Mucosa of stomach (tissue), 1 donor: ENCODE results near the gene LMO2.

Experiments used
- H3K27me3 ChIP-seq: one replicate; pipeline ENCODE4 v1.7.0; 2013; ENCODE audit warnings: mild to moderate bottlenecking, low read length; ENCODE audit not compliant: control insufficient read depth, insufficient read depth
- H3K36me3 ChIP-seq: one replicate; pipeline ENCODE4 v1.7.0; 2013; ENCODE audit warnings: low read length; ENCODE audit not compliant: control insufficient read depth, insufficient read depth
- H3K4me1 ChIP-seq: one replicate; pipeline ENCODE4 v1.7.0; 2013; ENCODE audit warnings: mild to moderate bottlenecking, low read length; ENCODE audit not compliant: control insufficient read depth, insufficient read depth
- H3K4me3 ChIP-seq: one replicate; pipeline ENCODE4 v1.7.0; 2013; ENCODE audit warnings: low read length
- H3K9ac ChIP-seq: one replicate; pipeline ENCODE4 v1.7.0; 2013; ENCODE audit warnings: mild to moderate bottlenecking, low read length, moderate library complexity
- H3K9me3 ChIP-seq: one replicate; pipeline ENCODE4 v1.7.0; 2013; ENCODE audit warnings: mild to moderate bottlenecking, low read length, moderate library complexity; ENCODE audit not compliant: control insufficient read depth
- donor health status: Pancreatic carcinoma.

Gene LMO2

DNA sequence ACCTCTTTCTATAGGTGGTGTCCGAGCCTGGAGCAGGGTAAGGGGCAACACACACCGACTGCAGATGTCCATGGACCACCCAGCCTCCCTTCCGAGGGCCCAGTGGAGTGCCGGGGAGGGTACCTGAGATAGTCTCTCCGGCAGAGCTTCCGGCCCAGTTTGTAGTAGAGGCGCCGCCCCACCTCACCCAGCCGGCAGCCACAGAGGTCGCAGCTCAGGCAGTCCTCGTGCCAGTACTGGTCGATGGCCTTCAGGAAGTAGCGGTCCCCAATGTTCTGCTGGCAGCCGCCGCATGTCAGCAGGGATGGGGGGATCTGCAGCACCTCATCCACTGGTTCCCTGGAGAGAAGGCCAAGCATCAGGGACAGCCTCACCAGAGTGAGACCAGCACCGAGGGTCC lies 27.4 kb downstream of the LMO2 start:
- peaks cover 3% of the 10 kb centered on the region for H3K4me1 ChIP-seq
- H3K27me3 ChIP-seq, result peaks cover 18% of the 10 kb centered on the region
- H3K9ac ChIP-seq, result no peak overlapping the region
- H3K36me3 ChIP-seq, result no peaks in the 10 kb centered on the region
- no peaks in the 10 kb centered on the region for H3K9me3 ChIP-seq
- no peak overlapping the region for H3K4me3 ChIP-seq

DNA sequence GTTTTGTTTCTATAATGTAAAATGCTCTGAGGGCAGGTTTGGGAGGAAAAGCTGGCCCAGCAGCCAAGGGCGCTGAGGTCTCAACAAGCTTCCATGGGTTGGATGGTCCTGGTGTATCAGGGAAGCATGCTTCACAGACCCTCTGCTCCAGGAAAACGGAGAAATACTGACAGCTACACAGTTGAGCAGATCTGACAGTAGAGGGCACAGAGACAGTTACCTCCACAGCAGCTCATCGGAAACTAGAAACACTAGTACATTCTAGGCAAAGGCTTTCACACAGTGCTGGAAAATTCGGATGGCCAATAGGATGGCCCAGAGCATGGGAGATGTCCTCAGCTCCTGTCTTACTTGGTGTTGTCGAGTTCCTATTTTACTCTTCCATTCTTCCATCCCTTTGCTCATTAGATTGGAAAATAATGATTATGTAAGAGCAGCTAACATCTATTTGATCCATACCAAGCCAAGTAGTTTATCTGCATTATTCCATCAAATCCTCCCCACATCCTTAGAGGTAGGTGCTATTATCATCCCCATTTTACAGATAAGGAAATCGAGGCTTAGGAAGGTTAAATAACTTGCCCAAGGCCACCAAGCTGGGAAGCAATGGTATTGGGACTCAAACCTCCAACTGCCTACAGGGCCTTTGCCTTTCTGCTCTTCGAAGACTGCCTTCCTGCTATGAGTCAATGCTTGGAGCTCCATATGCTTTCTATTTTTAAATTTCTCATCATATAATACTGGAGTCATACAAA lies 28.3 kb downstream of the LMO2 start:
- Histone ChIP-seq H3K9me3 (no peaks in the 10 kb centered on the region), H3K4me3 (no peak overlapping the region), H3K4me1 (no peaks in the 10 kb centered on the region), H3K27me3 (peaks cover 13% of the 10 kb centered on the region), H3K36me3 (no peaks in the 10 kb centered on the region), H3K9ac (no peak overlapping the region)

DNA sequence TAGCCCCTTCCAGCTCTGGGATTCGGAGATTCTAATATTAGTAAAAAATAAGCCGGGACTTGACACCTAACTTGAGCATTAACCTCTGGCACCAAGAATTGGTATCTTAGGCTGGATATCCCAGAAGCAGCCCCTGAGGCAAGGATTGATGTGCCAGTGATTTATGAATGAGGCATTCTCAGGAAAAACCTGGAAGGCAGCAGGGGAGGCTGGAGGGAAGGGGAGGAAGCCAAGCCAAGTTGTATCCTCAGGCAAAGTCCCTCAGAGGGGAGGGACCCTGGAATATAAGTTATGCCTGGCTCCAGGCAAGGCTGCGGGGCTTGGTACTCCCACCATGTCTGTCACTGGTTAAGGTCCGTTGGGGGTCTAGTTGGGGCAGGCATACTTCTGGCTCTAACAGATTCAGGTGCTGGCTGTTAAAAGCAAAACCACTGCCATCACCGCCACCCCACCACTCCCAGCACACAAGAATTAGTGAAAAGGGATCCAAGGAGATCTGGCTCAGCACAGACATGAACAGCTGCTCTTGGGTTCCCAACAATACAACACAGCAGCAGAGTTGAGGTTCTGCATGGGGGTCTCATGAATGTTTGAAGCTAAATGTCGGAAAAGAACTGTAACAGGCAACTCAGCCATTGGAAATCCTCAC lies 29.8 kb downstream of the LMO2 start:
- Histone ChIP-seq H3K9me3 (no peaks in the 10 kb centered on the region), H3K4me3 (no peak overlapping the region), H3K27me3 (peaks cover 6% of the 10 kb centered on the region), H3K36me3 (no peaks in the 10 kb centered on the region), H3K9ac (no peak overlapping the region), H3K4me1 (no peaks in the 10 kb centered on the region)

DNA sequence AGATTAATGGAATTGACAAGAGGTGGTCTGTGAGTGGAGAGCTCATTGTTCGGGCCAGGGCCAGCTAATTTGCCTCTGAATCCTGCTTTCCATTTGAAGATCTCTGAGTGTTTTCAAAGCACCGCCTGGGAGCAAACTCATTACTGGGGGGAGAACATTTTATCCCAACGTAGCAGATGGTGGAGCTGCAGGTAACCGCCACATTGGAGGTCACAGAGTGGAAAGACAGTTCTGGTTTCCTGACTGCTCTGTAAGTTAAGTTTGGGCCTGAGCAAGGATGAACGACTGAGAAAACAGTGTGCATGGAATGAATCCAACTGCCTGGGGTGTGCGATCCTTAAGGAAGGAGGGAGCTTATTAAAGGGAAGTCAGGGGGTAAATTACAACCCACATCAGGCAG lies 30.5 kb downstream of the LMO2 start:
- H3K9ac ChIP-seq, result no peak overlapping the region
- no peak overlapping the region for H3K4me3 ChIP-seq
- no peaks in the 10 kb centered on the region for H3K4me1 ChIP-seq
- peaks cover 8% of the 10 kb centered on the region for H3K27me3 ChIP-seq
- H3K36me3 ChIP-seq, result no peaks in the 10 kb centered on the region
- H3K9me3 ChIP-seq, result no peaks in the 10 kb centered on the region

DNA sequence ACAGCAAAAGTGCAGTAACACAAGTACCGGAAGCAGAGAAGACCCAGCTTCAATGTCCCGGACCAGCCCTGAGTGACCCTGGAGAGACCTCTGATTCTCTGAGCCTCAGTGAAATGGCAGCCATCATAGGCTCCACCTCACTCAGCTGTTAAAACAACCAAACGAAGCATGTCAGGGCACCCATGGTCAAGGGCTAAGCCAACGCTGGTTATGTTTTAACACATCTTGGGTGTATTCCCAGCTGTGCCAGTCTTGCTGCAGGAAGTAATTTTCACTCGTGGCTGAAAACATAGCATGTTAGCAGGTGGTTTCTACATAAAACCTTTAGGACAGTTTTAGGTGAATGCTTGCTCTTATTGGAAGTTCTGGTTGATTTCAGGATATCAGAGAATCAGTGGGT lies 30.9 kb downstream of the LMO2 start:
- H3K9me3 ChIP-seq, result no peaks in the 10 kb centered on the region
- no peak overlapping the region for H3K4me3 ChIP-seq
- no peaks in the 10 kb centered on the region for H3K4me1 ChIP-seq
- no peak overlapping the region for H3K9ac ChIP-seq
- H3K27me3 ChIP-seq, result peaks cover 8% of the 10 kb centered on the region
- H3K36me3 ChIP-seq, result no peaks in the 10 kb centered on the region

DNA sequence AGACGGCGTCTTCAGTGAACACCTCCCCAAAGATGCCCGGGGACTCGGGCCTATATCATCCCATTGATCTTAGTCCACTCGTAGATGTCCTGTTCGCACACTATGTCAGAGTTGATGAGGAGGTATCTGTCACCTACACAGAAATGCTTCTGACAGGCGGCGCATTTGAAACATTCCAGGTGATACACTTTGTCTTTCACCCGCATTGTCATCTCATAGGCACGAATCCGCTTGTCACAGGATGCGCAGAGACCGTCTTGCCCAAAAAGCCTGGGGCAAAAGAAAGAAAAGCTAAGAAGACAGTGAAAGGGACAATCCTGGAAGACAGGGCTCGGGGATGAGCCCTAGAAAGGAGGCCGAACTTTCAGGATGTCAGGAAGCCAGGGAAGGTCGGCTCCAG lies 32.6 kb downstream of the LMO2 start:
- Histone ChIP-seq H3K9me3 (no peaks in the 10 kb centered on the region), H3K27me3 (peaks cover 9% of the 10 kb centered on the region), H3K4me3 (no peak overlapping the region), H3K9ac (no peak overlapping the region), H3K4me1 (no peaks in the 10 kb centered on the region), H3K36me3 (no peaks in the 10 kb centered on the region)

DNA sequence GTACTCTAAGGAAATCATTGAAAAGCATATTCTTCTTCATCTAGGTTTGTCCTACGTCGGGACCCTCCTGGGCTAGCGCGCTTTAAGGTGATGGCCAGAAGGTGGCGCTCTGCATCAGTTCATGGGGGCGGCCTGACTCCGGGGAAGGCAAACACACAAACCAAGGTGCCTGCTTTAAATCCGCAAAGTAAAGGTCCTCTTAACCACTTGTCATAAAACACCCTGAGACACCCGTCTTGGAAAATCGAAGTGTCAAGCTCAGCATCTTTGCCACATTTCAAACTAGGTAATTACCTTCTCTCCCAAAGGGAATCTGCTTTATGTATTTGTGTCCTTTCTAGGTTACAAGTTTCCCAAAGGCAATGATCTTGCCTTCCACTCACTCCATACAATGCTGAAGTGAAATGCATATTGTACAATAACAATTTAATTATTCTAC lies 33.9 kb downstream of the LMO2 start:
- no peaks in the 10 kb centered on the region for H3K4me1 ChIP-seq
- no peaks in the 10 kb centered on the region for H3K9me3 ChIP-seq
- peaks cover 9% of the 10 kb centered on the region for H3K27me3 ChIP-seq
- H3K9ac ChIP-seq, result no peak overlapping the region
- no peak overlapping the region for H3K4me3 ChIP-seq
- H3K36me3 ChIP-seq, result no peaks in the 10 kb centered on the region

DNA sequence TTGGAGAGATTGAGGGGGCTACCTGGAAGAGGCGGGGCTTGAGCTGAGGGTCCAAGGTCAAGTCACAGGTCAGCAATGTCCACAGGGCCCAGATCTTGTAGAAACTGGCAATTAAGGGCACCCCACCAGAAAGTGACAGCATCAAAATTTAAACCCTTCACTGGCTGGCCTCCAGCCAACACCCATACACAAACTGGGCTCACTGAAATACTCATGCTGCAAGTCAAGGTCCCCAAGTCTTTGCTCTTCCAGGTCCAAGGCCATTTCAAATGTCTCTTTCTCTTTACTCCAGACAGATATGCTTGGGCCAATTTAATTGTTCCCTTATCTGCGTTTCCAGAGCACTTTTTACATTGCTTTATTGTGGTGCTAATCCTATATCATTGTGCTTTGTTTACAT lies 36.4 kb downstream of the LMO2 start:
- Histone ChIP-seq H3K4me3 (no peak overlapping the region), H3K9ac (no peak overlapping the region), H3K27me3 (peaks cover 9% of the 10 kb centered on the region), H3K36me3 (no peaks in the 10 kb centered on the region), H3K4me1 (no peaks in the 10 kb centered on the region), H3K9me3 (no peaks in the 10 kb centered on the region)

DNA sequence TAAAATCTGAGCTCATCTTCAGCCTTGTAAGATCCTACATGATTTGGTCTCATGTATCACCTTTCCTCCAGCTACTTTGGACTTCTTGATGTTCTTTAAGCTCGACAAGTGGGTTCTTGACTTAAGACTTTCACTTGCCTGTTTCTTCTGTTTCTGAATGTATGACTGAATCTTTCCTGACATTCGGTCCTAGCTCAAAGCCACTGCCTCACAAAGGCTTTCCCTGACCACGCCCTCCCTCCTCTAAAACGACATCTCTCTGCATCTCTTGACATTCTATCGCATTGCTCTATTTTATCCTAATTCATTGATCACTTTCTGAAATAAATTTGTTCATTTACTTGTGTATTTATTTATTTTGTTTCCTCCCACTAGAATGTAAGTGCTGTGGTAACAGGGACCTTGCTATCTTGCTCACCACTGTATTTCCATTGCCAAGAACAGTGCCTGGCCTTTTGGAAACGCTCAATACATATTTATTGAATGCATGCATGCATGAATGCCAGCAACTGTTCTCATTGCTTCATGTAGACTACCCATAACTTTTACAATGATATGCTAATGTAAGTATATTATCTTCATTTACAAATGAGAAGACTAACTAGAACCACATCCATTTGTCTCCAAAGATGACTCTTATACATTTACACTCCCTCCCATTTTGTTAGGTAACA lies 43.0 kb downstream of the LMO2 start:
- Histone ChIP-seq H3K4me1 (no peaks in the 10 kb centered on the region), H3K9me3 (no peaks in the 10 kb centered on the region), H3K9ac (no peak overlapping the region), H3K4me3 (no peak overlapping the region), H3K27me3 (no peaks in the 10 kb centered on the region), H3K36me3 (no peaks in the 10 kb centered on the region)

DNA sequence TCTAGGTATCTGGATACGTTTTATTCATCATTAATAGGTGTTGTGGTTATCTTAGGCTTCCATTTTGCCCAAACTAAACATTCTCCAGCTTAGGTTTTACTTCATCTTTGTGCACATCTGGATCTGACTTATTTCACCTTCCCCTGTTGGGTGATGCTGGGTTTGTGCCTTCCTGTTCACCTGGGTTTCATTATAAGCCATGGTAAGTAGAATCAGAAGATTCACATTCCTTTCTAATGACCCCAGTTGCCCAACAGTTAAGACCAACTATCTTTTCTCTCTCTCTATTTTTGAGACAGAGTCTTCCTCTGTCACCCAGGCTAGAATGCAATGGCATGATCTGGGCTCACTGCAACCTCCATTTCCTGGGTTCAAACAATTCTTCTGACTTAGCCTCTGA lies 44.6 kb downstream of the LMO2 start:
- Histone ChIP-seq H3K27me3 (no peaks in the 10 kb centered on the region), H3K4me3 (no peak overlapping the region), H3K9ac (no peak overlapping the region), H3K36me3 (no peaks in the 10 kb centered on the region), H3K9me3 (no peaks in the 10 kb centered on the region), H3K4me1 (no peaks in the 10 kb centered on the region)

DNA sequence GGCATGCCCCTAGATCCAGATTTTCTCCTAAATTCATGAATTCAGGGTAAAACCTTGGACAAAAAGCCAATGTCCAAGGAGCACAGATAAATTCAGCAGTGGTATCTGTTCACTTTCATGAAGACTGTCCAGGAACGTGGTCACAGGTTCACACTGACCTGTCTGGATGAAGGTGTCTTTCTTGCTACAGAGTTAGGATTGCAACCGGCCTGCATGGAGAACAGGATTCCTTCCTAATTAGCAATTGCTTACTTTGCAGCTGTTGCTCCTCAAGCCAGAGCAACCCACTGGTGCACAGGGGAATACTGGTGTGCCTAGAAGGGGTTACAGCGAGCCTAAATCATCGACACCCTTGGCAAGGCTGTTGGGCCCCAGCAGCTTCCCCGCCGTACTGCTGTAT lies 47.6 kb downstream of the LMO2 start:
- H3K4me3 ChIP-seq, result no peak overlapping the region
- H3K36me3 ChIP-seq, result no peaks in the 10 kb centered on the region
- H3K9me3 ChIP-seq, result no peaks in the 10 kb centered on the region
- H3K9ac ChIP-seq, result no peak overlapping the region
- H3K27me3 ChIP-seq, result peaks cover 6% of the 10 kb centered on the region
- no peaks in the 10 kb centered on the region for H3K4me1 ChIP-seq

DNA sequence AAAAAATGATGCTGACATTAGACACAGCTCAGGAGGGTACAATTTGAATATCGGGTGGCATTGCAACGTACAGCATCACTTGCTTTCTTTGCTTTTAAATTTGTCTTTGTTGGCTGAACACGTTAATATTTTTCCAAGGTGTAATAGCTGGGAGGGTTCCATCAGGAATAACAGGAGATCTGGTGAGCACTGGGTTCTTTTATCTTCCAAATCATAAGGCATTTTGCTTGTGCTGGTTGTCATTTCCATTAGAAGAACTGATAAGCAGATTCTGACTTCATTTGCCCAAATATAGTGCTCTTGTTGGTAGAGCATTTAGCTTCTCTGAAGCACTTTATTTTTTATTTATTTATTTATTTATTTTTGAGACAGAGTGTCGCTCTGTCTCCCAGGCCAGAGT lies 48.9 kb downstream of the LMO2 start:
- Histone ChIP-seq H3K27me3 (peaks cover 6% of the 10 kb centered on the region), H3K9ac (no peak overlapping the region), H3K36me3 (no peaks in the 10 kb centered on the region), H3K4me3 (no peak overlapping the region), H3K9me3 (no peaks in the 10 kb centered on the region), H3K4me1 (no peaks in the 10 kb centered on the region)
